Skin epidermis (tissue), 12 donors: Measurements from ENCODE around the gene CBX3.
"Not testable (repeated sequence)": the region's sequence is repeated elsewhere in the genome, so short reads cannot be mapped to it uniquely, and the experiment has no call there.

ENCODE experiments used
- H3K27ac ChIP-seq, 21 experiments: fragments of 200-600 bp; sonication (generic) in 11 of 21; one replicate each; pipeline ENCODE4 v1.5.0; 2020; ENCODE audit warnings: mild to moderate bottlenecking in 3 of 21, inconsistent platforms in 2 of 21, moderate library complexity in 2 of 21
- H3K4me3 ChIP-seq, 7 experiments: fragments of 200-600 bp; sonication (generic) in 2 of 7; one replicate each; pipeline ENCODE4 v1.5.0; 2020; ENCODE audit warnings: inconsistent platforms in 2 of 7, mild to moderate bottlenecking in 2 of 7, moderate library complexity in 1 of 7

CBX3 gene

GRCh38 chr7:26167303-26167934, 34.1 kb upstream of the CBX3 start:
- Histone ChIP-seq H3K27ac (peak overlapping the region in 9 of 21 experiments; percentile 11 to 56 (median 37)), H3K4me3 (no peak overlapping the region)

GRCh38 chr7:26168458-26169023, 33.0 kb upstream of the CBX3 start:
- no peak overlapping the region for H3K4me3 ChIP-seq
- H3K27ac ChIP-seq = no peak overlapping the region

- Histone ChIP-seq H3K4me3 (no peak overlapping the region), H3K27ac (no peak overlapping the region)
Observed at GRCh38 chr7:26169271-26169670, 32.3 kb upstream of the CBX3 start.

- H3K4me3 ChIP-seq = no peak overlapping the region
- no peak overlapping the region for H3K27ac ChIP-seq
Observed at GRCh38 chr7:26170663-26171062, 30.9 kb upstream of the CBX3 start.

- Histone ChIP-seq H3K27ac (no peak overlapping the region), H3K4me3 (no peak overlapping the region)
Observed at GRCh38 chr7:26171601-26172000, 29.9 kb upstream of the CBX3 start.

- H3K27ac ChIP-seq = no peak overlapping the region
- no peak overlapping the region for H3K4me3 ChIP-seq
Observed at GRCh38 chr7:26172048-26172447, 29.5 kb upstream of the CBX3 start.

- H3K27ac ChIP-seq, H3K4me3 ChIP-seq: not testable (repeated sequence)
Observed at GRCh38 chr7:26175903-26176302, 25.6 kb upstream of the CBX3 start.

GRCh38 chr7:26176696-26177095, 24.8 kb upstream of the CBX3 start:
- not testable (repeated sequence) for H3K27ac ChIP-seq, H3K4me3 ChIP-seq

GRCh38 chr7:26177269-26177668, 24.3 kb upstream of the CBX3 start:
- H3K4me3 ChIP-seq, H3K27ac ChIP-seq: not testable (repeated sequence)

- Histone ChIP-seq H3K27ac (no peak overlapping the region), H3K4me3 (no peak overlapping the region)
Observed at GRCh38 chr7:26178272-26178960, 23.1 kb upstream of the CBX3 start.

- no peak overlapping the region for H3K4me3 ChIP-seq
- H3K27ac ChIP-seq = no peak overlapping the region
Observed at GRCh38 chr7:26179422-26179821, 22.1 kb upstream of the CBX3 start.

GRCh38 chr7:26179826-26180497, 21.6 kb upstream of the CBX3 start:
- Histone ChIP-seq H3K27ac (no peak overlapping the region), H3K4me3 (no peak overlapping the region)

GRCh38 chr7:26180792-26181198, 20.8 kb upstream of the CBX3 start:
- H3K4me3 ChIP-seq = no peak overlapping the region
- H3K27ac ChIP-seq = no peak overlapping the region

- H3K27ac ChIP-seq = no peak overlapping the region
- no peak overlapping the region for H3K4me3 ChIP-seq
Observed at GRCh38 chr7:26181474-26182227, 19.9 kb upstream of the CBX3 start.

- no peak overlapping the region for H3K27ac ChIP-seq
- H3K4me3 ChIP-seq = no peak overlapping the region
Observed at GRCh38 chr7:26182283-26182682, 19.3 kb upstream of the CBX3 start.

- Histone ChIP-seq H3K4me3 (no peak overlapping the region), H3K27ac (no peak overlapping the region)
Observed at GRCh38 chr7:26182706-26183105, 18.8 kb upstream of the CBX3 start.

GRCh38 chr7:26183545-26184280, 17.8 kb upstream of the CBX3 start:
- H3K27ac ChIP-seq = no peak overlapping the region

GRCh38 chr7:26184281-26185101, 17.1 kb upstream of the CBX3 start:
- H3K27ac ChIP-seq, H3K4me3 ChIP-seq: not testable (repeated sequence)

More at GRCh38 chr7:26183545-26184280, 17.8 kb upstream of the CBX3 start:
- no peak overlapping the region for H3K4me3 ChIP-seq
